ENCODE measurements around the gene TBC1D5. TPM values are rescaled to one million over a fixed set of nuclear protein-coding genes. Genes with fewer than 3 reads are reported as not detected.

TBC1D5 gene
- total RNA-seq, 1 donor from 2014 or later: 106 TPM

DNA sequence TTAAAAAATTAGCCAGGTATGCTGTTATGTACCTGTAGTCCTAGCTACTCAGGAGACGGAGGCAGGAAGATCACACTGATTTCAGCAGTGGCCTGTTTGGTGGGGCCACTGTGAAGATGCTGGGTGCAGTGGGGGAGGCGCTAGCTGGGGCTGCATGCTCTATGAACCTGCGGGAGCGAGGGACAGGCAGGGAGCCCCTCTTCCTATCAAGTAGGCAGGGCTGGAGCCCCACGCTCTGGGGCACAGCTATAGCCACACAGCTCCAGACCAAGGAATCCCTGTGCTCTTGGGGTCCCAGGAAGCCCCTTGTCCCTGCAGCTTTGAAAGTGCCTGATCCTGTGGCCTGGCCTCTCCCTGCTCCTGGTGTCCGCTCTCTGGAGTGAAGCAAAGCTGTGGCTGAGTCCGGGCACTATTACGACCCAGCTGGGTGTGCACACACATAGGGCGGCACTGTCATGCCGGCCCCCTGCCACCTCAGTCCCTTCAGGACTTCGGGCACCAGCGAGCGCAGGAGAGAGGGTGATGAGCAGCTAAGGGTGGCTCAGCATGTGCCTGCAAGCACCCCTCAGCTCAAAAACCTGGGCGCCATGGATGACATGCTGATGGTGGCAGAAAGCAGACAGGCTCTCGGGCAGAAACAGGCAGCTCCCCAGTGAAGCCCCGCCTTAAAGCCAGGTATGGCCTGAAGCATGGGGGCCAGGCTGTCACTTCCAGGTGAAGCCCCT lies 262.6 kb downstream of the TBC1D5 start:
- no peak for TF ChIP-seq CTCF (IDR thresholded peaks at IDR 0.05)
- Mint-ChIP-seq H3K4me3 (no peak overlapping the region), H3K27ac (no peak overlapping the region), H3K9me3 (no peaks in the 10 kb centered on the region), H3K4me1 (no peaks in the 10 kb centered on the region), H3K36me3 (ENCODE audit: low read depth) (peaks cover 34% of the 10 kb centered on the region), H3K27me3 (no peaks in the 10 kb centered on the region)
- ChIA-PET POLR2A (no interaction called here), CTCF (no interaction called here)
- intact Hi-C loops (cut with micrococcal nuclease): no loop called here
- no peak for ATAC-seq (ENCODE audit: low read depth)
- DNase-seq: no peak

DNA sequence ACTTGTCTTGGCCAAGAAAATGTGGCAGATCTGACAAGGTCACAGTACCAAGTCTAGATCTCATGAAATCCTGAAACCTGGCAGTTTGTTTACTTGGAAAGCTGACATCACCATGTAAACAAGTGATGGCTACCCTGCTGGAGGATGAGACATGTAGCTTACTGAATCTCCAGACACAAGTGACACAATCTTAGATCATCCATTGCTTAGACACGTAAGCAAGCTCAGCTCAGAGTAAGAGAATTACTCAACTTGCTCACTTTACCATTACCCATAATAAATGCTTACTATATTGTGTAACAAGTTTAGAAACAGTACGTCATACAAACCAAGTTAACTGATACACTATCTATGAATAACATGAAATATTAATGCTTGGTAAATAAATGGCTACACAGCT lies 263.8 kb downstream of the TBC1D5 start:
- Mint-ChIP-seq H3K27ac (no peak overlapping the region), H3K4me1 (no peaks in the 10 kb centered on the region), H3K4me3 (no peak overlapping the region), H3K27me3 (no peaks in the 10 kb centered on the region), H3K9me3 (no peaks in the 10 kb centered on the region), H3K36me3 (ENCODE audit: low read depth) (peaks cover 34% of the 10 kb centered on the region)
- ChIA-PET CTCF (no interaction called here), POLR2A (interaction anchor here (0.6 kb wide), 1 partner anchor 26 kb away, joined by 6 read pairs; no protein-coding TSS in a partner anchor)
- TF ChIP-seq CTCF (IDR thresholded peaks at IDR 0.05): no peak
- intact Hi-C loops (cut with micrococcal nuclease): no loop called here
- no peak for DNase-seq
- ATAC-seq (ENCODE audit: low read depth): no peak

GRCh38 chr3:17473761-17474160 lies 268.7 kb downstream of the TBC1D5 start:
- no peak for TF ChIP-seq CTCF (IDR thresholded peaks at IDR 0.05)
- H3K9me3 Mint-ChIP-seq: no peaks in the 10 kb centered on the region
- DNase-seq (no peak), ATAC-seq (ENCODE audit: low read depth) (no peak)
- no peaks in the 10 kb centered on the region for H3K4me1 Mint-ChIP-seq
- peaks cover 19% of the 10 kb centered on the region for H3K36me3 Mint-ChIP-seq (ENCODE audit: low read depth)
- CTCF ChIA-PET: no interaction called here
- no peak overlapping the region for H3K4me3 Mint-ChIP-seq
- intact Hi-C loops (cut with micrococcal nuclease): no loop called here
- no peak overlapping the region for H3K27ac Mint-ChIP-seq
- POLR2A ChIA-PET: no interaction called here
- no peaks in the 10 kb centered on the region for H3K27me3 Mint-ChIP-seq

DNA sequence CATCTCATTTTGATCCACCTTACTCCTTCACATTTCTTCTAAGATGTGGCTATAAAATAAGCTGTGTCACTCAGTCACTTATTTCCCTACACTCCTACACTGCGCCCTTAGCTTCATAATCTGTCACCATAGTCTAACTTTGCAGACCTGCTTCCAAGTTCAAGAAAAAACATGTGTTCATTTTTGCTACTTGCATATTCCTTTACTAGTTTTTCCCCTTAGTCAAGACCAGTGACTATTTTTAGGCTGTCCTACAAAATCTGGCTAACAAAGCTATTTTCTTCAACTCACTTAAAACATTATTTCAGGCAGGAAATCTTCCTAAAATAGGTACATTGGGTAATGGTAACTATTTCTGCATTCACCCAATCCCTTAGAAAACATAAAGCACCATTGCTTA lies 272.5 kb downstream of the TBC1D5 start:
- Mint-ChIP-seq H3K36me3 (ENCODE audit: low read depth) (peaks cover 25% of the 10 kb centered on the region), H3K27ac (no peak overlapping the region), H3K4me3 (no peak overlapping the region), H3K9me3 (no peaks in the 10 kb centered on the region), H3K4me1 (no peaks in the 10 kb centered on the region), H3K27me3 (no peaks in the 10 kb centered on the region)
- ChIA-PET POLR2A (no interaction called here), CTCF (no interaction called here)
- DNase-seq (no peak), ATAC-seq (ENCODE audit: low read depth) (no peak)
- intact Hi-C loops (cut with micrococcal nuclease): no loop called here
- no peak for TF ChIP-seq CTCF (IDR thresholded peaks at IDR 0.05)

DNA sequence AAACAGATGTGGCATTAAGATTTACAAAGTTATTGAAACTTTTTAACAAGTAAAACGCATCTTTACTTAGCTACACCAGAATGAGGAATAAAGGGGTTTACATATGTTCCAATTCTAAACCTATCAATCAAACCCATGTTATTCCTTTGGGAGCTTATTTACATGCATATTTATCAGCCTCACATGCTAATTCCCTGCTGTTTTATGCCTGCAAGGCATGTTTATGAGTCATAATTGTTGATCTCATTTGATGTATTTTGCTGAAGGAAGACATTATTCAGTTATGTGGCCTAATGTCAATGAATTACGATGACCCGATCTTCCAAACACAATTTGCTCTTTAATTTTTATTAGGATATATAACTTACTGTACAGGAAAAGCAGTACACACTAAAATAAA lies 272.9 kb downstream of the TBC1D5 start:
- Mint-ChIP-seq H3K4me3 (no peak overlapping the region), H3K4me1 (no peaks in the 10 kb centered on the region), H3K27ac (no peak overlapping the region), H3K36me3 (ENCODE audit: low read depth) (peaks cover 28% of the 10 kb centered on the region), H3K9me3 (no peaks in the 10 kb centered on the region), H3K27me3 (no peaks in the 10 kb centered on the region)
- ATAC-seq (ENCODE audit: low read depth): no peak
- CTCF ChIA-PET: no interaction called here
- intact Hi-C loops (cut with micrococcal nuclease): no loop called here
- DNase-seq: no peak
- no peak for TF ChIP-seq CTCF (IDR thresholded peaks at IDR 0.05)
- POLR2A ChIA-PET: no interaction called here

Data from activated B cell treated with CpG ODN at 0.5 μM for 24 hours (primary cell).